GM18907 (cell line): ENCODE data around the gene GDPD4.

ENCODE experiments used
- ATAC-seq: cut with Tn5 transposase; IDR thresholded peaks from one replicate; pipeline ENCODE4 v1.9.1; 2021; ENCODE audit warnings: mild to moderate bottlenecking, moderate library complexity; ENCODE audit not compliant: unreplicated experiment

The GDPD4 gene

GRCh38 chr11:77191823-77192495 is 109.5 kb downstream of the GDPD4 start:
- no peak for ATAC-seq

GRCh38 chr11:77191429-77191822 is 110.1 kb downstream of the GDPD4 start:
- ATAC-seq: no peak

GRCh38 chr11:77190331-77191075 is 111.0 kb downstream of the GDPD4 start:
- ATAC-seq: no peak

- no peak for ATAC-seq
These were observed 111.8 kb downstream of the GDPD4 start for GRCh38 chr11:77189588-77190210.

- ATAC-seq: no peak
These were observed 112.6 kb downstream of the GDPD4 start for GRCh38 chr11:77188633-77189491.

GRCh38 chr11:77187776-77188632 is 113.5 kb downstream of the GDPD4 start:
- no peak for ATAC-seq

- ATAC-seq: no peak
These were observed 114.3 kb downstream of the GDPD4 start for GRCh38 chr11:77187111-77187750.

- no peak for ATAC-seq
These were observed 115.2 kb downstream of the GDPD4 start for GRCh38 chr11:77186302-77186701.

- no peak for ATAC-seq
These were observed 117.2 kb downstream of the GDPD4 start for GRCh38 chr11:77184136-77184860.

GRCh38 chr11:77183431-77183984 is 118.0 kb downstream of the GDPD4 start:
- no peak for ATAC-seq

GRCh38 chr11:77182542-77183430 is 118.7 kb downstream of the GDPD4 start:
- no peak for ATAC-seq

GRCh38 chr11:77181799-77182541 is 119.5 kb downstream of the GDPD4 start:
- ATAC-seq: no peak

- ATAC-seq: no peak
These were observed 120.3 kb downstream of the GDPD4 start for GRCh38 chr11:77181226-77181625.

GRCh38 chr11:77180346-77180745 is 121.1 kb downstream of the GDPD4 start:
- ATAC-seq: no peak

- no peak for ATAC-seq
These were observed 121.8 kb downstream of the GDPD4 start for GRCh38 chr11:77179681-77180080.

GRCh38 chr11:77179048-77179447 is 122.4 kb downstream of the GDPD4 start:
- ATAC-seq: no peak

GRCh38 chr11:77178150-77178549 is 123.3 kb downstream of the GDPD4 start:
- no peak for ATAC-seq
